H1 (cell line): ENCODE data around the gene FABP6. TPM values are rescaled to one million over a fixed set of nuclear protein-coding genes. Genes with fewer than 3 reads are reported as not detected.
A peak's percentile ranks its signal among the peaks of the same experiment; 100 is the strongest.

Experiments
- CTCF ChIA-PET: fragments of 300-600 bp; sonication (Branson Sonifier 250); formaldehyde crosslinking; loops from one replicate; lab custom pipeline; 2021; ENCODE audit not compliant: partially characterized antibody; lab: Charles Lee
- POLR2A ChIA-PET: fragments of 300-600 bp; sonication (Branson Sonifier 250); formaldehyde crosslinking; loops from one replicate; lab custom pipeline; 2021; ENCODE audit warnings: inconsistent platforms; ENCODE audit not compliant: partially characterized antibody; lab: Charles Lee
- DNase-seq, 2 experiments: peaks; one replicate each; pipeline versions ENCODE4 v3.0.0 to v3.0.0-alpha.2; 2010 to 2022; ENCODE audit warnings: low spot score in 2 of 2, low read depth in 1 of 2, mixed read lengths in 1 of 2
- FAIRE-seq: peaks from 2 replicates; lab custom pipeline; 2011; peaks lifted over from hg19 to GRCh38; lab: Jason Lieb, UNC
- H2AFZ ChIP-seq: 2 replicates; pipeline ENCODE4 v1.8.1; 2012; ENCODE audit warnings: low read length, inconsistent platforms
- H2AK5ac ChIP-seq: 2 replicates; pipeline ENCODE4 v1.6.1; 2013; ENCODE audit warnings: low read depth, low read length
- H2BK120ac ChIP-seq: replicated peaks from 2 replicates; pipeline ENCODE3; 2013; ENCODE audit warnings: low read depth, low read length, inconsistent platforms
- H2BK12ac ChIP-seq: 2 replicates; pipeline ENCODE4 v1.6.1; 2013; ENCODE audit warnings: low read depth, low read length
- H2BK15ac ChIP-seq: 2 replicates; pipeline ENCODE4 v1.6.1; 2013; ENCODE audit warnings: low read length
- H2BK20ac ChIP-seq: 2 replicates; pipeline ENCODE4 v1.6.1; 2013; ENCODE audit warnings: low read length
- H2BK5ac ChIP-seq: 2 replicates; pipeline ENCODE4 v1.6.1; 2013; ENCODE audit warnings: low read depth, low read length
- H3K14ac ChIP-seq: 2 replicates; pipeline ENCODE4 v1.6.1; 2013; ENCODE audit warnings: inconsistent platforms; ENCODE audit not compliant: insufficient read length
- H3K18ac ChIP-seq: 2 replicates; pipeline ENCODE4 v1.6.1; 2013; ENCODE audit warnings: low read length; ENCODE audit errors: extremely low read depth
- H3K23ac ChIP-seq: 2 replicates; pipeline ENCODE4 v1.6.1; 2013; ENCODE audit warnings: inconsistent platforms; ENCODE audit not compliant: insufficient read length
- H3K23me2 ChIP-seq: 2 replicates; pipeline ENCODE4 v1.6.1; 2013; ENCODE audit warnings: low read depth, low read length
- H3K27ac ChIP-seq: 2 replicates; pipeline ENCODE4 v1.6.1; 2011; ENCODE audit warnings: low read depth, low read length, inconsistent platforms
- H3K27me3 ChIP-seq, 4 experiments: replicated peaks in 1 of 4; 1 replicate in 1 of 4; 2 replicates in 3 of 4; pipeline versions ENCODE4 v1.6.1 to v1.8.1; 2011 to 2013; ENCODE audit warnings: low read length in 3 of 4, mild to moderate bottlenecking in 3 of 4, inconsistent platforms in 2 of 4, mixed read lengths in 2 of 4, moderate library complexity in 1 of 4; ENCODE audit not compliant: control insufficient read depth in 3 of 4, insufficient read depth in 3 of 4; ENCODE audit errors: extremely low read depth in 1 of 4
- H3K36me3 ChIP-seq, 4 experiments: 2 replicates each; pipeline versions ENCODE4 v1.6.1 to v1.8.1; 2011 to 2013; ENCODE audit warnings: mild to moderate bottlenecking in 4 of 4, low read length in 3 of 4, moderate library complexity in 2 of 4, control low read depth in 1 of 4, inconsistent platforms in 1 of 4; ENCODE audit not compliant: insufficient read depth in 4 of 4, control insufficient read depth in 2 of 4
- H3K4ac ChIP-seq: replicated peaks from 2 replicates; pipeline ENCODE3; 2013; ENCODE audit warnings: low read length, low read depth, mixed read lengths, inconsistent platforms; ENCODE audit not compliant: insufficient read length
- H3K4me1 ChIP-seq, 4 experiments: replicated peaks in 1 of 4; 1 replicate in 1 of 4; 2 replicates in 3 of 4; pipeline versions ENCODE4 v1.6.1 to v1.8.1; 2011 to 2013; ENCODE audit warnings: low read length in 3 of 4, inconsistent platforms in 2 of 4, mixed read lengths in 1 of 4; ENCODE audit not compliant: insufficient read depth in 4 of 4, control insufficient read depth in 3 of 4
- H3K4me2 ChIP-seq, 2 experiments: 2 replicates each; pipeline versions ENCODE4 v1.6.1 to v1.8.1; 2011 to 2013; ENCODE audit warnings: low read depth in 2 of 2, low read length in 2 of 2, control low read depth in 1 of 2, inconsistent platforms in 1 of 2, mild to moderate bottlenecking in 1 of 2; ENCODE audit not compliant: insufficient read depth in 1 of 2
- H3K4me3 ChIP-seq, 4 experiments: fragments of 200-600, 300-600 bp in 1 of 4; sonication (generic), shearing (Covaris generic), sonication (Bioruptor Twin) in 1 of 4; 2 replicates each; pipeline versions ENCODE4 v1.5.1 to v1.8.1; 2011 to 2016; ENCODE audit warnings: low read length in 4 of 4, low read depth in 3 of 4, control low read depth in 2 of 4, inconsistent platforms in 2 of 4, mild to moderate bottlenecking in 2 of 4, mixed read lengths in 1 of 4, moderate library complexity in 1 of 4; ENCODE audit not compliant: insufficient read depth in 2 of 4; ENCODE audit errors: extremely low read depth in 1 of 4
- H3K56ac ChIP-seq: replicated peaks from 2 replicates; pipeline ENCODE3; 2013; ENCODE audit warnings: low read depth, mild to moderate bottlenecking, mixed read lengths, low read length, inconsistent platforms; ENCODE audit not compliant: insufficient read length
- H3K79me1 ChIP-seq: 2 replicates; pipeline ENCODE4 v1.6.1; 2013; ENCODE audit warnings: low read depth, low read length, control low read depth
- H3K79me2 ChIP-seq, 2 experiments: 2 replicates each; pipeline versions ENCODE4 v1.6.1 to v1.8.1; 2012 to 2013; ENCODE audit warnings: low read length in 2 of 2, mild to moderate bottlenecking in 2 of 2, inconsistent platforms in 1 of 2; ENCODE audit not compliant: insufficient read depth in 2 of 2, control insufficient read depth in 1 of 2
- H3K9ac ChIP-seq, 4 experiments: replicated peaks in 1 of 4; 1 replicate in 1 of 4; 2 replicates in 3 of 4; pipeline versions ENCODE4 v1.6.1 to v1.8.1; 2011 to 2013; ENCODE audit warnings: low read depth in 3 of 4, low read length in 3 of 4, control low read depth in 2 of 4, mild to moderate bottlenecking in 2 of 4, moderate library complexity in 2 of 4, inconsistent platforms in 1 of 4; ENCODE audit errors: extremely low read depth in 1 of 4
- H3K9me3 ChIP-seq, 2 experiments: 2 replicates each; pipeline versions ENCODE4 v1.6.1 to v1.8.1; 2012 to 2013; ENCODE audit warnings: mild to moderate bottlenecking in 2 of 2, moderate library complexity in 2 of 2, control low read depth in 1 of 2, inconsistent platforms in 1 of 2, low read depth in 1 of 2, low read length in 1 of 2, mixed read lengths in 1 of 2; ENCODE audit not compliant: insufficient read depth in 2 of 2
- H4K20me1 ChIP-seq, 2 experiments: replicated peaks in 1 of 2; 2 replicates each; pipeline versions ENCODE3 to v1.8.1; 2011 to 2013; ENCODE audit warnings: inconsistent platforms in 2 of 2, low read length in 2 of 2, mild to moderate bottlenecking in 1 of 2; ENCODE audit not compliant: insufficient read depth in 2 of 2, control insufficient read depth in 1 of 2
- H4K5ac ChIP-seq: 2 replicates; pipeline ENCODE4 v1.6.1; 2013; ENCODE audit warnings: low read length, low read depth, mixed read lengths, inconsistent platforms; ENCODE audit not compliant: insufficient read length
- H4K8ac ChIP-seq: 2 replicates; pipeline ENCODE4 v1.8.0; 2013; ENCODE audit warnings: mild to moderate bottlenecking, moderate library complexity, low read length, inconsistent platforms; ENCODE audit not compliant: insufficient read depth; ENCODE audit errors: extremely low read depth
- H4K91ac ChIP-seq: replicated peaks from 2 replicates; pipeline ENCODE3; 2013; ENCODE audit warnings: low read length, mixed read lengths, inconsistent platforms; ENCODE audit not compliant: insufficient read length
- GABPA ChIP-seq: IDR thresholded peaks from 2 replicates; pipeline ENCODE4 v1.6.1; 2011; ENCODE audit warnings: mild to moderate bottlenecking, low read length, moderate library complexity, borderline replicate concordance; ENCODE audit not compliant: insufficient read depth
- HDAC6 ChIP-seq: IDR thresholded peaks from one replicate; pipeline ENCODE4 v1.7.1; 2012; ENCODE audit warnings: low read depth, mild to moderate bottlenecking, inconsistent platforms, low read length, moderate library complexity
- PHF8 ChIP-seq: fragments of 200-600 bp; sonication (generic); conservative IDR thresholded peaks from 2 replicates; pipeline ENCODE4 v1.7.1; 2012; ENCODE audit warnings: low read depth, mild to moderate bottlenecking, inconsistent platforms, low read length, moderate library complexity
- RNF2 ChIP-seq: fragments of 200-900, 300-1000 bp; sonication (generic); IDR thresholded peaks from 2 replicates; pipeline ENCODE4 v1.7.1; 2016; ENCODE audit warnings: borderline replicate concordance, low read depth, mild to moderate bottlenecking, antibody characterized with exemption, low read length; ENCODE audit not compliant: poor library complexity, severe bottlenecking; ENCODE audit errors: missing control alignments
- SUZ12 ChIP-seq: fragments of 200-600 bp; sonication (generic); IDR thresholded peaks from 2 replicates; pipeline ENCODE4 v1.6.1; 2012; ENCODE audit warnings: mild to moderate bottlenecking, inconsistent platforms, low read length, moderate library complexity, mixed read lengths
- ZNF274 ChIP-seq: IDR thresholded peaks from 2 replicates; pipeline ENCODE4 v1.7.0; 2012; ENCODE audit warnings: low read length, borderline replicate concordance; ENCODE audit errors: extremely low read depth
- WGBS, 2 experiments: shearing (Covaris generic) in 1 of 2; methylation state at CpG; one replicate each; pipeline versions ENCODE4 v1.1.6 to v1.1.7; 2013 to 2015; ENCODE audit warnings: low lambda C conversion rate in 2 of 2, mixed read lengths in 2 of 2, inconsistent platforms in 1 of 2, low coverage in 1 of 2, missing lambda C conversion rate in 1 of 2; ENCODE audit not compliant: insufficient replicate concordance in 2 of 2, insufficient coverage in 1 of 2, insufficient read length in 1 of 2; ENCODE audit errors: extremely low coverage in 1 of 2, missing lambda C conversion rate in 1 of 2; 5-methylcytosine and 5-hydroxymethylcytosine counted together
- polyA plus RNA-seq, 7 experiments: library from polyadenylated mRNA; depleted of rRNA in 3 of 7; stranded (reverse) in 5 of 7; unstranded in 2 of 7; fragments of >200 nt in 5 of 7; fragments of 200-250 nt in 2 of 7; gene quantifications; 1 replicate in 5 of 7; 2 replicates in 1 of 7; 4 replicates in 1 of 7; pipeline versions ENCODE4 v1.2.1 to v1.2.3, GENCODE V29; 2011 to 2013; ENCODE audit warnings: missing spikeins in 2 of 7, mixed read lengths in 2 of 7
- total RNA-seq: library from RNA; stranded (reverse); fragmentation: NEBNext Ultra II Directional; extraction: Animal tissue kit (Norgen Biotek cat#: 25700); gene quantifications from 2 replicates; pipeline ENCODE4 v1.2.1, GENCODE V29; 2021
- TF ChIP-seq, protein P1 (sequence below): IDR thresholded peaks from 2 replicates; pipeline ENCODE4 v1.6.1; 2012; ENCODE audit warnings: inconsistent platforms
- TF ChIP-seq, protein P2 (sequence below): IDR thresholded peaks from 2 replicates; pipeline ENCODE4 v1.6.1; 2012; ENCODE audit warnings: low read length, inconsistent platforms

The FABP6 gene
- total and polyA plus RNA-seq, 2 of the 8 experiments (the other 6 are each of a cell fraction or from before 2014, with no cell fraction given), result 4.8 to 6.1 TPM

DNA sequence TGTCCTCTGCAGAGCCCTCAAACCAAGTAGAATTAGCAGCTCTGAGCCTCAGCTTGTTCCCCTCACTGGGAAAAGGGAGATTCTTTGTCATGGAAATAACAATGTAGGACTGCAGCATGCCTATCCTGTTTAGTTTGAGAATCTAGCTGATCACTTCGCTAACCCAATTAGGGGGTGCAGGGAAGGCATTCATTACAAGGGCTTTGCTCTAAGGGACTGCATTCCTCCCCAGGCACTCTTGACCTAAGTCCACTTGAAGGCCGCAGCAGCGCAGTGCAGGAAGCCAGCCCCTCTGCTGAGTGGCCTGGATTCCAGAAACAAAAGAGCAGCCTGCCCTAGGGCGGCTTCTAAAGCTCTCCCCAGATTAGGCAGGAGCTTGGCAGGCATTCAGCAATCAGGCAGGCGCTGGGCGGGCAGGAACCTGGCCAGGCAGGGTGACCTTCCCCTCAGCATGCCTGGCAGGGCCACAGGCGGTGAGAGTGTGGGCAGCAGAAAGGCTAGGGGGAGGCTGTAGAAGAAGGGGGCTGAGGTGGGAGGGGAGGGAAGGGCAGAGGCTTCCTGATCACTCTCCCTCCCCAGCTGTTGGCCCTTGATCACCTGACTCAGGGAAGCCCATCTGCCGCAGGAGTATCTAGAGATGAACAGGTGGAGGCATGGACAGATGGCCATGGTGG lies 58.2 kb downstream of the FABP6 start:
- H2BK120ac ChIP-seq, result no peak overlapping the region
- no peaks in the 10 kb centered on the region for H3K9me3 ChIP-seq
- peaks cover 5 to 71% of the 10 kb centered on the region in 2 experiments for H3K79me2 ChIP-seq
- no peak overlapping the region for H2AFZ ChIP-seq
- peaks cover 15% of the 10 kb centered on the region; the same call in 1 of the 2 replicates for H3K79me1 ChIP-seq
- H3K56ac ChIP-seq, result peak overlapping the region; percentile 5
- 5% methylated on average over 8 of the region's 8 CpGs; no CpG with 5 or more reads in 1 of the 2 experiments for WGBS, 2 experiments
- H4K91ac ChIP-seq, result peak overlapping the region; percentile 30
- no peak overlapping the region for H3K4ac ChIP-seq
- no peak overlapping the region for H3K14ac ChIP-seq
- H3K23me2 ChIP-seq, result no peaks in the 10 kb centered on the region
- POLR2A ChIA-PET, result interaction anchor here (0.8 to 4.3 kb wide), 17 partner anchors 11 to 205 kb away, joined by 3 to 25 read pairs (median 3); partner anchors contain the start of gene CCNJL
- H3K4me1 ChIP-seq, result peaks cover 11 to 37% (median 22%) of the 10 kb centered on the region in 4 experiments
- H2BK15ac ChIP-seq, result no peak overlapping the region
- H3K27me3 ChIP-seq, result no peaks in the 10 kb centered on the region
- H3K4me3 ChIP-seq, result peak overlapping the region in 1 of 4 experiments; percentile 36; a peak in 2 of 8 replicates
- CTCF ChIA-PET, result interaction anchor here (0.7 to 2.8 kb wide), 21 partner anchors 10 to 265 kb away, joined by 3 to 15 read pairs (median 5); partner anchors contain the start of gene CCNJL
- H3K9ac ChIP-seq, result peak overlapping the region in 2 of 4 experiments; percentile 30 to 37; a peak in 3 of 7 replicates
- peak overlapping the region; percentile 76 for H4K5ac ChIP-seq
- H2AK5ac ChIP-seq, result no peak overlapping the region
- H2BK20ac ChIP-seq, result peak overlapping the region; percentile 78; the same call in 1 of the 2 replicates
- peak overlapping the region; percentile 87 for H2BK5ac ChIP-seq
- H3K4me2 ChIP-seq, result peak overlapping the region; percentile 56 to 58
- no peaks in the 10 kb centered on the region for H4K20me1 ChIP-seq
- peak overlapping the region; percentile 93 for H2BK12ac ChIP-seq
- H3K36me3 ChIP-seq, result peaks cover 0 to 4% (median under 1%) of the 10 kb centered on the region in 4 experiments; a peak in 2 of 8 replicates
- no peak overlapping the region for H3K23ac ChIP-seq
- no peak overlapping the region for H4K8ac ChIP-seq
- DNase-seq, result peak; percentile 81 to 91
- FAIRE-seq, result peak; percentile 93
- H3K18ac ChIP-seq, result peak overlapping the region; percentile 68
- peak overlapping the region; percentile 86 for H3K27ac ChIP-seq
- TF ChIP-seq ZNF274, result no peak
- TF ChIP-seq, protein P1, sequence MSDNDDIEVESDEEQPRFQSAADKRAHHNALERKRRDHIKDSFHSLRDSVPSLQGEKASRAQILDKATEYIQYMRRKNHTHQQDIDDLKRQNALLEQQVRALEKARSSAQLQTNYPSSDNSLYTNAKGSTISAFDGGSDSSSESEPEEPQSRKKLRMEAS, result peak; percentile 29; the same call in 1 of the 2 replicates
- TF ChIP-seq SUZ12, result no peak
- no peak for TF ChIP-seq PHF8
- no peak for TF ChIP-seq RNF2
- TF ChIP-seq HDAC6, result no peak
- peak; percentile 30; the same call in 1 of the 2 replicates for TF ChIP-seq GABPA
- TF ChIP-seq, protein P2, sequence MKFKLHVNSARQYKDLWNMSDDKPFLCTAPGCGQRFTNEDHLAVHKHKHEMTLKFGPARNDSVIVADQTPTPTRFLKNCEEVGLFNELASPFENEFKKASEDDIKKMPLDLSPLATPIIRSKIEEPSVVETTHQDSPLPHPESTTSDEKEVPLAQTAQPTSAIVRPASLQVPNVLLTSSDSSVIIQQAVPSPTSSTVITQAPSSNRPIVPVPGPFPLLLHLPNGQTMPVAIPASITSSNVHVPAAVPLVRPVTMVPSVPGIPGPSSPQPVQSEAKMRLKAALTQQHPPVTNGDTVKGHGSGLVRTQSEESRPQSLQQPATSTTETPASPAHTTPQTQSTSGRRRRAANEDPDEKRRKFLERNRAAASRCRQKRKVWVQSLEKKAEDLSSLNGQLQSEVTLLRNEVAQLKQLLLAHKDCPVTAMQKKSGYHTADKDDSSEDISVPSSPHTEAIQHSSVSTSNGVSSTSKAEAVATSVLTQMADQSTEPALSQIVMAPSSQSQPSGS, result peak; percentile 61; the same call in 1 of the 2 replicates
